CD14-positive monocyte (primary cell): Measurements from ENCODE around the gene DDX52. TPM values are rescaled to one million over a fixed set of nuclear protein-coding genes. Genes with fewer than 3 reads are reported as not detected.

Experiments used
- DNase-seq, 3 donors: peaks; one replicate each; pipeline ENCODE4 v3.0.0-alpha.2; 2011 to 2022
- H2AFZ ChIP-seq: 2 replicates; pipeline ENCODE4 v1.6.0; 2012; ENCODE audit warnings: mild to moderate bottlenecking, low read depth, low read length, inconsistent platforms; ENCODE audit not compliant: insufficient read depth, poor library complexity, severe bottlenecking
- H3K27ac ChIP-seq, 2 donors: 1 replicate in 1 of 2; 2 replicates in 1 of 2; pipeline ENCODE4 v1.5.1; 2012 to 2013; ENCODE audit warnings: low read length in 2 of 2, control low read depth in 1 of 2, inconsistent platforms in 1 of 2, low read depth in 1 of 2, mild to moderate bottlenecking in 1 of 2
- H3K27me3 ChIP-seq, 2 donors: one replicate each; pipeline versions ENCODE4 v1.6.0 to v1.6.1; 2011 to 2013; ENCODE audit warnings: low read length in 2 of 2; ENCODE audit not compliant: control insufficient read depth in 2 of 2, insufficient read depth in 2 of 2
- H3K36me3 ChIP-seq, 2 donors: replicated peaks in 1 of 2; 1 replicate in 1 of 2; 2 replicates in 1 of 2; pipeline versions ENCODE4 v1.5.1 to v1.6.1; 2012 to 2013; ENCODE audit warnings: low read length in 2 of 2, control low read depth in 1 of 2, inconsistent platforms in 1 of 2, mild to moderate bottlenecking in 1 of 2; ENCODE audit not compliant: insufficient read depth in 2 of 2, control insufficient read depth in 1 of 2
- H3K4me1 ChIP-seq, 2 donors: 1 replicate in 1 of 2; 2 replicates in 1 of 2; pipeline versions ENCODE4 v1.5.1 to v1.6.1; 2012 to 2013; ENCODE audit warnings: low read length in 2 of 2, control low read depth in 1 of 2, inconsistent platforms in 1 of 2, mild to moderate bottlenecking in 1 of 2, moderate library complexity in 1 of 2; ENCODE audit not compliant: insufficient read depth in 2 of 2, control insufficient read depth in 1 of 2
- H3K4me2 ChIP-seq: replicated peaks from 2 replicates; pipeline ENCODE3; 2012; ENCODE audit warnings: low read length, moderate library complexity, mild to moderate bottlenecking; ENCODE audit not compliant: poor library complexity, severe bottlenecking; ENCODE audit errors: extremely low read depth
- H3K4me3 ChIP-seq, 3 experiments: fragments of 200-600 bp in 1 of 3; sonication (generic) in 1 of 3; replicated peaks in 1 of 3; 1 replicate in 2 of 3; 2 replicates in 1 of 3; pipeline ENCODE4 v1.5.1; 2011 to 2013; ENCODE audit warnings: low read length in 3 of 3, mild to moderate bottlenecking in 3 of 3, control low read depth in 2 of 3, low read depth in 2 of 3, inconsistent platforms in 1 of 3, moderate library complexity in 1 of 3
- H3K79me2 ChIP-seq: 2 replicates; pipeline ENCODE4 v1.6.0; 2012; ENCODE audit warnings: mild to moderate bottlenecking, control low read depth, inconsistent platforms, low read length, moderate library complexity; ENCODE audit not compliant: insufficient read depth
- H3K9ac ChIP-seq: 2 replicates; pipeline ENCODE4 v1.6.0; 2017; ENCODE audit warnings: low read length, mild to moderate bottlenecking; ENCODE audit not compliant: insufficient read depth, poor library complexity, severe bottlenecking
- H3K9me3 ChIP-seq, 2 donors: replicated peaks in 1 of 2; 1 replicate in 1 of 2; 2 replicates in 1 of 2; pipeline versions ENCODE4 v1.5.1 to v1.6.1; 2012 to 2013; ENCODE audit warnings: low read length in 2 of 2, control low read depth in 1 of 2; ENCODE audit not compliant: control insufficient read depth in 1 of 2, insufficient read depth in 1 of 2
- H4K20me1 ChIP-seq: 2 replicates; pipeline ENCODE4 v1.6.0; 2012; ENCODE audit warnings: mild to moderate bottlenecking, low read length, control low read depth, moderate library complexity; ENCODE audit not compliant: insufficient read depth
- H3K27ac Mint-ChIP-seq, 7 donors: one replicate each; pipeline ENCODE4 v1.8.0; 2020; ENCODE audit warnings: mild to moderate bottlenecking in 7 of 7, mixed read lengths in 7 of 7, moderate library complexity in 6 of 7, inconsistent platforms in 2 of 7
- H3K27me3 Mint-ChIP-seq, 3 donors: one replicate each; pipeline ENCODE4 v1.8.0; 2021 to 2022; ENCODE audit warnings: low read depth in 3 of 3, mild to moderate bottlenecking in 3 of 3, mixed read lengths in 3 of 3, moderate library complexity in 3 of 3, inconsistent platforms in 1 of 3
- H3K36me3 Mint-ChIP-seq, 2 donors: one replicate each; pipeline ENCODE4 v1.8.0; 2020; ENCODE audit warnings: mixed read lengths in 2 of 2, inconsistent platforms in 1 of 2, mild to moderate bottlenecking in 1 of 2
- H3K4me1 Mint-ChIP-seq: one replicate; pipeline ENCODE4 v1.8.0; 2020; ENCODE audit warnings: mild to moderate bottlenecking, mixed read lengths
- H3K4me3 Mint-ChIP-seq, 2 donors: one replicate each; pipeline ENCODE4 v1.8.0; 2020; ENCODE audit warnings: mild to moderate bottlenecking in 2 of 2, mixed read lengths in 2 of 2, moderate library complexity in 1 of 2
- H3K9me3 Mint-ChIP-seq, 7 donors: one replicate each; pipeline ENCODE4 v1.8.0; 2020 to 2022; ENCODE audit warnings: mixed read lengths in 7 of 7, mild to moderate bottlenecking in 6 of 7, moderate library complexity in 6 of 7, inconsistent platforms in 2 of 7
- WGBS: methylation state at CpG from one replicate; pipeline ENCODE4 v1.1.5; 2013; ENCODE audit warnings: missing lambda C conversion rate; ENCODE audit not compliant: insufficient coverage; 5-methylcytosine and 5-hydroxymethylcytosine counted together
- intact Hi-C, 2 donors: fragments of 100-400 bp; cut with micrococcal nuclease; formaldehyde crosslinking; loops; one replicate each; pipeline versions ENCODE4 v1.15.0 to v1.15.1; 2023
- polyA plus RNA-seq, 3 donors: library from polyadenylated mRNA; depleted of rRNA in 1 of 3; unstranded in 2 of 3; stranded (reverse) in 1 of 3; fragments of 300-500 nt in 2 of 3; fragments of >200 nt in 1 of 3; fragmentation: Illumina TruSeq in 2 of 3; gene quantifications; 1 replicate in 2 of 3; 2 replicates in 1 of 3; pipeline ENCODE4 v1.2.3, GENCODE V29; 2012 to 2021
- TF ChIP-seq, protein P1 (sequence below): fragments of 200-600 bp; IDR thresholded peaks from one replicate; pipeline ENCODE4 v1.8.0; 2022; ENCODE audit warnings: antibody characterized with exemption, mild to moderate bottlenecking

The DDX52 gene
- polyA plus RNA-seq, 3 donors, result 6.4 to 11.3 (median 8.8) TPM

DNA sequence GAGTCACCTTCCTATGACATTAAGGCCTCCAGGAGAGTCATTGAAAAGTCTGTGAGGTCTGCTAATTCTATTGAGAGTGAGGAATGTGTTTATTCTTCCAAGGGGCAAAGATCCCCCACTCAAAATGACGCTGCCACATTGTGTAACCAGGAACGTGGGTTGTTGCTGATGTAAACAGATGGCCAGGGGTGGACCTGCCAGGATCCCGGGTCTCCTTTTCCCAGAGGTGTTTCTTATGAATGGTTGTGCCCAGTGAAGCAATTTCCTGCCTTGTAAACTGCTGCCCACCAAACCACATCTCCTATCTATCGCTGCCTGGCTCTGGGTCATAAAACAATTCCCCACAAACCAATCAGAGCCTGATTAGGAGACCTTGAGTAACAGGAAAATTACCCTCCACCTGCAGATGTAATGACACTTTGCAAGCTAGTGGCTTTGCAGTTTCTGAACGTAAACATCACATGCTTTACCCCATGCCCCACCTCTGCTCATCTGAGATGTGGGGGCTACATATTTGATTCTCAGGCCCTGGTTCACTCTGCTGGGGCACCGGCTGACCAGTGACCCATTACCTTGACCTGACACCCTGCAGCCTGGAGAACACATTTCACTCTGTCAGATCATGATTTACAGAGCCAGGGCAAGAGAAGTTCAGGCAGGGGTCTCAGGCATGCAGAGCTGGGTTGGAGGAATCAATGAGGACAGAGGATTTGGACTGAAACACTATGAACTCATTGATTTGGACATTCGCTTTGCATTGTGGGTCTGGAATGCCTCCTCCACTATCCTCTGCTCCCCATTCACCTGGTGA, 33.1 kb upstream of the DDX52 start:
- Histone ChIP-seq H4K20me1 (no peaks in the 10 kb centered on the region), H3K9ac (no peak overlapping the region), H3K9me3 (no peaks in the 10 kb centered on the region), H3K4me2 (no peak overlapping the region), H3K27ac (no peak overlapping the region), H3K79me2 (no peaks in the 10 kb centered on the region), H3K27me3 (peaks cover 0 to 4% of the 10 kb centered on the region in 2 donors), H3K4me1 (no peaks in the 10 kb centered on the region), H3K36me3 (no peaks in the 10 kb centered on the region), H2AFZ (no peak overlapping the region), H3K4me3 (no peak overlapping the region)
- intact Hi-C loops, result no loop called here
- no peak for DNase-seq
- TF ChIP-seq, protein P1, sequence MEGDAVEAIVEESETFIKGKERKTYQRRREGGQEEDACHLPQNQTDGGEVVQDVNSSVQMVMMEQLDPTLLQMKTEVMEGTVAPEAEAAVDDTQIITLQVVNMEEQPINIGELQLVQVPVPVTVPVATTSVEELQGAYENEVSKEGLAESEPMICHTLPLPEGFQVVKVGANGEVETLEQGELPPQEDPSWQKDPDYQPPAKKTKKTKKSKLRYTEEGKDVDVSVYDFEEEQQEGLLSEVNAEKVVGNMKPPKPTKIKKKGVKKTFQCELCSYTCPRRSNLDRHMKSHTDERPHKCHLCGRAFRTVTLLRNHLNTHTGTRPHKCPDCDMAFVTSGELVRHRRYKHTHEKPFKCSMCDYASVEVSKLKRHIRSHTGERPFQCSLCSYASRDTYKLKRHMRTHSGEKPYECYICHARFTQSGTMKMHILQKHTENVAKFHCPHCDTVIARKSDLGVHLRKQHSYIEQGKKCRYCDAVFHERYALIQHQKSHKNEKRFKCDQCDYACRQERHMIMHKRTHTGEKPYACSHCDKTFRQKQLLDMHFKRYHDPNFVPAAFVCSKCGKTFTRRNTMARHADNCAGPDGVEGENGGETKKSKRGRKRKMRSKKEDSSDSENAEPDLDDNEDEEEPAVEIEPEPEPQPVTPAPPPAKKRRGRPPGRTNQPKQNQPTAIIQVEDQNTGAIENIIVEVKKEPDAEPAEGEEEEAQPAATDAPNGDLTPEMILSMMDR, result no peak
- Mint-ChIP-seq H3K9me3 (peaks cover 0 to 6% (median 3%) of the 10 kb centered on the region in 7 donors), H3K4me1 (no peaks in the 10 kb centered on the region), H3K36me3 (no peaks in the 10 kb centered on the region), H3K27me3 (peaks cover 0 to 5% (median 5%) of the 10 kb centered on the region in 3 donors), H3K27ac (no peak overlapping the region), H3K4me3 (no peak overlapping the region)
- WGBS, result 25% methylated on average over 4 of the region's 7 CpGs

DNA sequence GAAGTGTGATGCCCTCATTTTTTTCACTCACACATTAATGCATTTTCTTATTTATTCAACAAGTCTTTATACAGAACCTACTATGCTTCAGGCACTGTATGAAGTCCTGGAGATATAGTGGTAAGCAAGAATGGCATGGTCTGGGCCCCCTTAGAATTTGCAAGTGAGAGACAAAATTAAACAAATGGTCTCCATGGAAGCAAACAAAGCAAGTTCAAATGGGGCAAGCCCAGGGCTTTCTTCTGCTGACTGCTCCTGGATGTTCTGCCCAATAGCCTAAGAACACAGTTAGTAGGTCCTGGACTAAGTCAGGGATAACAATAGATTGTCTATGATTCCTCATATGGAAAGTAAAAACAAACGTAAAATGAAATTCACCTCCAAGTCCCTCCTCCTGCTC, 31.3 kb upstream of the DDX52 start:
- H3K9me3 ChIP-seq, result no peaks in the 10 kb centered on the region
- no peak overlapping the region for H3K27ac Mint-ChIP-seq
- H3K4me1 ChIP-seq, result no peaks in the 10 kb centered on the region
- no peak overlapping the region for H3K4me3 ChIP-seq
- H2AFZ ChIP-seq, result no peak overlapping the region
- H3K79me2 ChIP-seq, result no peaks in the 10 kb centered on the region
- H4K20me1 ChIP-seq, result no peaks in the 10 kb centered on the region
- intact Hi-C loops, result no loop called here
- H3K4me1 Mint-ChIP-seq, result no peaks in the 10 kb centered on the region
- no peak overlapping the region for H3K4me2 ChIP-seq
- H3K36me3 Mint-ChIP-seq, result no peaks in the 10 kb centered on the region
- no peak overlapping the region for H3K4me3 Mint-ChIP-seq
- DNase-seq, result no peak
- no CpG with 5 or more reads among the region's 1 CpG for WGBS
- peaks cover 0 to 6% (median 0%) of the 10 kb centered on the region in 7 donors for H3K9me3 Mint-ChIP-seq
- no peak overlapping the region for H3K27ac ChIP-seq
- peaks cover 0 to 4% of the 10 kb centered on the region in 2 donors for H3K27me3 ChIP-seq
- H3K27me3 Mint-ChIP-seq, result peaks cover 0 to 5% (median 5%) of the 10 kb centered on the region in 3 donors
- H3K9ac ChIP-seq, result no peak overlapping the region
- TF ChIP-seq, protein P1, result no peak
- H3K36me3 ChIP-seq, result no peaks in the 10 kb centered on the region
